AG09309 (cell line): Measurements from ENCODE around the gene BCKDHB.

Experiments used
- DNase-seq: peaks from one replicate; pipeline ENCODE4 v3.0.0-alpha.2; 2010; ENCODE audit warnings: low read depth
- H3K4me3 ChIP-seq: 2 replicates; pipeline ENCODE4 v1.5.1; 2011; ENCODE audit warnings: mild to moderate bottlenecking, low read depth, low read length, moderate library complexity; ENCODE audit not compliant: control insufficient read depth
- CTCF ChIP-seq: IDR thresholded peaks from 2 replicates; pipeline ENCODE4 v1.5.1; 2011; ENCODE audit warnings: mild to moderate bottlenecking, low read depth, low read length, inconsistent platforms; ENCODE audit not compliant: insufficient read depth, control insufficient read depth; ENCODE audit errors: missing control alignments

The BCKDHB gene

DNA sequence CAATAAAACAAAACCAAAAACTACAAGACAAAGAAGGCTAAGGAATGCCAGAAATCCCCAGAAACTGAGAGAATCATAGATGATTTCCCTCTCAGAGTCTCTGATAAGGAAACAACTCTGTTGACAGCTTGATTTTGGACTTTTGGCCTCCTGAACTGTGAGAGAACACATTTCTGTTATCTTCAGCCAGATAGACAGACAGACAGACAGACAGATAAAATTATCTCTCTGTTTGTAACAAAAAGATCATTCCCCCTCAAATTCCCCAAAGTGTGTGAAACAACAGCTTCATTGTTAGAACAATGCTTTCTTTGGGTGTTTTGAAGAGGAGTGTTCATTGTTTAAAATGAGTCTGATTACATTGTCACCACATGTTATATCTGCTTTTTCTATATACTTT lies 148.2 kb downstream of the BCKDHB start:
- no peak for DNase-seq
- no peak for TF ChIP-seq CTCF

DNA sequence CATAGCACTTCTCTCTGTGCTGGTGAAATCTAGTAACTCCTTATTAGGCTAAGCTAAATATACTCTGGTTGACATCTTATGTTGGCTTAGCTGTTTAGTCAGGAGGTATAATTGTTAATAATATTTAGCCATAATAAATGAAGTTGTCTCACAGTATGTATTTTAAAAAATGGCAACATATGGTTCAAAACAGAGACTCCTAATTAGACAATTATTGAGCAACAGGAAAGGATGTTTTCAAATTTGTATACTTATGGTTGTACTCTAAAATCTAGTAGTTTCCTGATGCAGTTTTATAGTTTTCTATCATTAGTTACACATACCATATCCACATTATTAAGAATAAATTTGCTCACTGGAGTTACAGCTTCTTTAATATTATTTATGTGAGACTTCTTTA lies 150.2 kb downstream of the BCKDHB start:
- no peak for TF ChIP-seq CTCF
- H3K4me3 ChIP-seq, result no peak overlapping the region
- DNase-seq, result no peak

More for the DNA sequence above, 148.2 kb downstream of the BCKDHB start:
- no peak overlapping the region for H3K4me3 ChIP-seq

GRCh38 chr6:80259118-80259517 lies 152.6 kb downstream of the BCKDHB start:
- no peak for TF ChIP-seq CTCF
- DNase-seq, result no peak
- H3K4me3 ChIP-seq, result no peak overlapping the region

DNA sequence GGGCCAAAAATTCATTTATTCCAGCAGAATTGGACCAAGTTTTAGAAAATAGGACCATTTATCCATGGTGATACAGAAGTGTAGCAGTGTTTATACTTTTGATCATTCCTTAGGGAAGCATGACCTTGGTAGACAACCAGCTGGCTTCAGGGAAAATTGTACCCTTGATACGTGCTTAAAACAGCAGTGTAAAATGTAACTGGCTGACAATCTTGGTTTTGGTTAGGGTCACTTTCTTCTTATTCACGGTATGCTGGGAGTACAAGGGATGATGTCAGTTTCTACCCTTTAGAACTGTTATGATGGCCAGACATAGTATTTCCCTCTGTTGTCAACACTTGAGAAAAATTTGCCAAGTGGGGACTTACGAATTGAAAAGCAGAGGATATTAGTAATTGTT lies 157.1 kb downstream of the BCKDHB start:
- no peak for TF ChIP-seq CTCF
- no peak for DNase-seq
- no peak overlapping the region for H3K4me3 ChIP-seq

- TF ChIP-seq CTCF, result no peak
- DNase-seq, result no peak
- no peak overlapping the region for H3K4me3 ChIP-seq
Observed at GRCh38 chr6:80268865-80269730, 162.6 kb downstream of the BCKDHB start.

- H3K4me3 ChIP-seq, result no peak overlapping the region
- no peak for TF ChIP-seq CTCF
- DNase-seq, result no peak
Observed at GRCh38 chr6:80271074-80271473, 164.6 kb downstream of the BCKDHB start.

GRCh38 chr6:80272988-80273387 lies 166.5 kb downstream of the BCKDHB start:
- no peak for DNase-seq
- no peak overlapping the region for H3K4me3 ChIP-seq
- TF ChIP-seq CTCF, result no peak
